ENCODE data around the gene TPSB2. TPM values are rescaled to one million over a fixed set of nuclear protein-coding genes. Genes with fewer than 3 reads are reported as not detected.
"Not testable (repeated sequence)": the region's sequence is repeated elsewhere in the genome, so short reads cannot be mapped to it uniquely, and the experiment has no call there.

Gene TPSB2
- total and polyA plus RNA-seq, 9 of the 15 experiments (the other 6 are each of a cell fraction or from before 2014, with no cell fraction given), result 0.18 TPM; not detected in 8

DNA sequence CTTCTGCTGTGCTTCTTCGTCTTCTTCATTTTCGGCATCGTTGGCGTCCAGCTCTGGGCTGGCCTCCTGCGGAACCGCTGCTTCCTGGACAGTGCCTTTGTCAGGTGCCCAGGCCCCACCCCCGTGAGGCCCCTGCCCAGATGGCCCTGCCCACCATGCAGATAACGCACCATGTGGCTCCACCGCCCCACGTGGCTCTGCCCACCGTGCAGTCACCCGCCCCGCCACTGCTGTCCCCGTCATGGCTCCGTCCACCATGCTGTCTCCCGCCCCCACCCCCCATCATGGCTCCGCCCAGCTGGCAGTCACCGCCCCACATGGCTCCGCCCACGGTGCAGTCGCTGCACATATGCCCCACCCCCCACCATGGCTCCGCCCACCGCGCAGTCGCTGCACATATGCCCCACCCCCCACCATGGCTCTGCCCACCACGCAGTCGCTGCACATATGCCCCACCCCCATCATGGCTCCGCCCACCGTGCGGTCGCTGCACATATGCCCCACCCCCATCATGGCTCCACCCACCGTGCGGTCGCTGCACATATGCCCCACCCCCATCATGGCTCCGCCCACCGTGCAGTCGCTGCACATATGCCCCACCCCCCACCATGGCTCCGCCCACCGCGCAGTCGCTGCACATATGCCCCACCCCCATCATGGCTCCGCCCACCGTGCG lies 31.2 kb downstream of the TPSB2 start:
- POLR2A ChIA-PET; ATAC-seq; H2AFZ ChIP-seq (ENCODE audit: low read depth, low read length); H3K9me1 ChIP-seq (ENCODE audit: control insufficient read depth, insufficient read depth, low read length); intact Hi-C loops (cut with micrococcal nuclease); H3K9me3 ChIP-seq (replicated peaks; ENCODE audit: control insufficient read depth, insufficient read depth, low read depth, low read length); H3K79me2 ChIP-seq (ENCODE audit: control insufficient read depth, insufficient read depth, low read length); H3K4me2 ChIP-seq (ENCODE audit: insufficient read depth, low read length); BruUV-seq (replicated peaks); H3K4me3 ChIP-seq; H3K9ac ChIP-seq (ENCODE audit: insufficient read depth in 1 of 2, low read depth in 2 of 2, low read length in 2 of 2); H4K20me1 ChIP-seq (replicated peaks; ENCODE audit: control insufficient read depth, insufficient read depth, low read length); H3K27ac ChIP-seq (ENCODE audit: extremely low read depth, low read depth, low read length); H3K36me3 ChIP-seq (ENCODE audit: control insufficient read depth, insufficient read depth, low read length): not testable (repeated sequence)
- 53% methylated on average over 18 of the region's 44 CpGs for WGBS (ENCODE audit: insufficient coverage, low coverage, missing lambda C conversion rate)
- CTCF ChIA-PET (ENCODE audit: low intra/inter-chr PET ratio), result interaction anchor here (0.5 kb wide), 1 partner anchor 73 kb away, joined by 3 read pairs; no protein-coding TSS in a partner anchor
- 0 out of 2 replicates have a peak, but pooled peaks have one; percentile 30 for TF ChIP-seq SP1 (CRISPR knock-in tag; IDR thresholded peaks at IDR 0.05)
- Histone ChIP-seq H3K27me3 (ENCODE audit: control insufficient read depth in 2 of 2, insufficient read depth in 2 of 2, low read length in 2 of 2) (peaks cover 4 to 34% of the 10 kb centered on the region in 2 experiments; a peak in 4 of 5 replicates), H3K4me1 (replicated peaks in 1 of 2; ENCODE audit: control insufficient read depth in 2 of 2, insufficient read depth in 2 of 2, low read length in 2 of 2) (peaks cover 0 to 53% of the 10 kb centered on the region in 2 experiments; a peak in 3 of 5 replicates)
- DNase-seq (ENCODE audit: extremely low read depth in 1 of 4, low spot score in 3 of 4) (peak in 2 of 4 experiments; percentile 74 to 76), FAIRE-seq (peak; percentile 35)
- in situ Hi-C loops (cut with MboI), result loop anchor here (5.0 kb wide), 1 partner anchor 87 kb away; no protein-coding TSS in a partner anchor

DNA sequence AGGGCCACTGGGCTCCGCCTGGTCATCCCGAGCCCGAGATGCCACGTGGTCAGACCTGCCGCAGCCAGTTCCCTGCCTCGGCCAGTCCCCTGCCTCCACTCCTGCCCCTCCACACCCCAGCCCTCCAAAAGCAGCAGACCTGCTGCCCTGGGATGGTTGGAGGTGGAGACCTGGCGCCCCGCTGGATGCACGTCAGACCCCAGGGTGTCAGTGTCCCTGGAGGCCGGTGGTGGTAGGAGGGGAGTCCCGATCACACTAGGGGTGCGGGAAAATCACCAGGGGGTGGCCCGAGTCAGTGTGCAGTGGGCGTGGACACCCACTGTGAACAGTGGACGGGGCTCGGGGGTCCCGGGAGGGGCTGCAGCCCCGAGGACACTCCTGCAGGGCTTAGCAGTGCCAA lies 31.8 kb downstream of the TPSB2 start:
- no peak overlapping the region for H3K4me3 ChIP-seq
- ATAC-seq, result no peak
- H3K4me2 ChIP-seq (ENCODE audit: insufficient read depth, low read length), result no peak overlapping the region
- POLR2A ChIA-PET, result no interaction called here
- intact Hi-C loops (cut with micrococcal nuclease) (no loop called here), in situ Hi-C loops (cut with MboI) (loop anchor here (5.0 kb wide), 1 partner anchor 86 kb away; no protein-coding TSS in a partner anchor)
- H3K9me3 ChIP-seq (replicated peaks; ENCODE audit: control insufficient read depth, insufficient read depth, low read depth, low read length), result no peaks in the 10 kb centered on the region
- H3K27me3 ChIP-seq (ENCODE audit: control insufficient read depth in 2 of 2, insufficient read depth in 2 of 2, low read length in 2 of 2), result peaks cover 2 to 28% of the 10 kb centered on the region in 2 experiments; a peak in 3 of 5 replicates
- WGBS (ENCODE audit: insufficient coverage, low coverage, missing lambda C conversion rate), result 68% methylated on average over 16 of the region's 18 CpGs
- DNase-seq (ENCODE audit: extremely low read depth in 1 of 4, low spot score in 3 of 4), result no peak
- no peaks in the 10 kb centered on the region for H3K79me2 ChIP-seq (ENCODE audit: control insufficient read depth, insufficient read depth, low read length)
- H3K4me1 ChIP-seq (replicated peaks in 1 of 2; ENCODE audit: control insufficient read depth in 2 of 2, insufficient read depth in 2 of 2, low read length in 2 of 2), result peaks cover 0 to 58% of the 10 kb centered on the region in 2 experiments; a peak in 3 of 5 replicates
- CTCF ChIA-PET (ENCODE audit: low intra/inter-chr PET ratio), result interaction anchor here (0.5 kb wide), 1 partner anchor 73 kb away, joined by 3 read pairs; no protein-coding TSS in a partner anchor
- no peak for FAIRE-seq
- BruUV-seq (replicated peaks), result no TSS peak
- H3K9ac ChIP-seq (ENCODE audit: insufficient read depth in 1 of 2, low read depth in 2 of 2, low read length in 2 of 2), result no peak overlapping the region
- H4K20me1 ChIP-seq (replicated peaks; ENCODE audit: control insufficient read depth, insufficient read depth, low read length), result no peaks in the 10 kb centered on the region; the same call in 1 of the 2 replicates
- H2AFZ ChIP-seq (ENCODE audit: low read depth, low read length), result no peak overlapping the region
- no peaks in the 10 kb centered on the region for H3K9me1 ChIP-seq (ENCODE audit: control insufficient read depth, insufficient read depth, low read length)
- H3K36me3 ChIP-seq (ENCODE audit: control insufficient read depth, insufficient read depth, low read length), result no peaks in the 10 kb centered on the region
- no peak overlapping the region for H3K27ac ChIP-seq (ENCODE audit: extremely low read depth, low read depth, low read length)
- TF ChIP-seq FOXM1 (IDR thresholded peaks at IDR 0.05; ENCODE audit: low read depth), result no peak
- TF ChIP-seq FOXM1 (CRISPR knock-in tag; IDR thresholded peaks at IDR 0.05; ENCODE audit: low read depth), result no peak
- no peak for TF ChIP-seq ELF2 (CRISPR knock-in tag; IDR thresholded peaks at IDR 0.05)
- TF ChIP-seq, protein P1, sequence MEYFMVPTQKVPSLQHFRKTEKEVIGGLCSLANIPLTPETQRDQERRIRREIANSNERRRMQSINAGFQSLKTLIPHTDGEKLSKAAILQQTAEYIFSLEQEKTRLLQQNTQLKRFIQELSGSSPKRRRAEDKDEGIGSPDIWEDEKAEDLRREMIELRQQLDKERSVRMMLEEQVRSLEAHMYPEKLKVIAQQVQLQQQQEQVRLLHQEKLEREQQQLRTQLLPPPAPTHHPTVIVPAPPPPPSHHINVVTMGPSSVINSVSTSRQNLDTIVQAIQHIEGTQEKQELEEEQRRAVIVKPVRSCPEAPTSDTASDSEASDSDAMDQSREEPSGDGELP (CRISPR knock-in tag; IDR thresholded peaks at IDR 0.05; ENCODE audit: borderline replicate concordance), result no peak
- TF ChIP-seq SMAD2 (IDR thresholded peaks at IDR 0.05; ENCODE audit: low read depth, low read length), result no peak
- TF ChIP-seq SIN3B (IDR thresholded peaks at IDR 0.05; ENCODE audit: low read depth), result no peak
- no peak for TF ChIP-seq TEAD2 (tag; IDR thresholded peaks at IDR 0.05)
- TF ChIP-seq, protein P2, sequence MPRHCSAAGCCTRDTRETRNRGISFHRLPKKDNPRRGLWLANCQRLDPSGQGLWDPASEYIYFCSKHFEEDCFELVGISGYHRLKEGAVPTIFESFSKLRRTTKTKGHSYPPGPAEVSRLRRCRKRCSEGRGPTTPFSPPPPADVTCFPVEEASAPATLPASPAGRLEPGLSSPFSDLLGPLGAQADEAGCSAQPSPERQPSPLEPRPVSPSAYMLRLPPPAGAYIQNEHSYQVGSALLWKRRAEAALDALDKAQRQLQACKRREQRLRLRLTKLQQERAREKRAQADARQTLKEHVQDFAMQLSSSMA (CRISPR knock-in tag; IDR thresholded peaks at IDR 0.05), result no peak
- TF ChIP-seq, protein P3, sequence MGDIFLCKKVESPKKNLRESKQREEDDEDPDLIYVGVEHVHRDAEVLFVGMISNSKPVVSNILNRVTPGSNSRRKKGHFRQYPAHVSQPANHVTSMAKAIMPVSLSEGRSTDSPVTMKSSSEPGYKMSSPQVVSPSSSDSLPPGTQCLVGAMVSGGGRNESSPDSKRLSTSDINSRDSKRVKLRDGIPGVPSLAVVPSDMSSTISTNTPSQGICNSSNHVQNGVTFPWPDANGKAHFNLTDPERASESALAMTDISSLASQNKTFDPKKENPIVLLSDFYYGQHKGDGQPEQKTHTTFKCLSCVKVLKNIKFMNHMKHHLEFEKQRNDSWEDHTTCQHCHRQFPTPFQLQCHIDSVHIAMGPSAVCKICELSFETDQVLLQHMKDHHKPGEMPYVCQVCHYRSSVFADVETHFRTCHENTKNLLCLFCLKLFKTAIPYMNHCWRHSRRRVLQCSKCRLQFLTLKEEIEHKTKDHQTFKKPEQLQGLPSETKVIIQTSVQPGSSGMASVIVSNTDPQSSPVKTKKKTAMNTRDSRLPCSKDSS (IDR thresholded peaks at IDR 0.05; ENCODE audit: low read depth, partially characterized antibody), result no peak

All from K562 (cell line).